Stimulated activated CD8-positive, alpha-beta memory T cell treated with anti-CD3 and anti-CD28 coated beads, Interleukin-12 subunit alpha, Interleukin-12 subunit beta, amount 100 ng/mL, for 24 hours (primary cell): ENCODE data around the gene PIWIL4.

Source experiments
- DNase-seq: peaks from one replicate; pipeline ENCODE4 v3.0.0-alpha.2; 2020; ENCODE audit errors: extremely low read depth

The PIWIL4 gene

GRCh38 chr11:94567181-94567670 lies at the start of gene PIWIL4:
Gene PIWIL4 (plus strand): TSS chr11:94567368. CDS start chr11:94567519, 151 bp downstream.
- DNase-seq = no peak

- DNase-seq = no peak
Observed at GRCh38 chr11:94518300-94518699, 48.9 kb upstream of the PIWIL4 start.

- no peak for DNase-seq
Observed at GRCh38 chr11:94519478-94520084, 47.6 kb upstream of the PIWIL4 start.

GRCh38 chr11:94521684-94522083 lies 45.5 kb upstream of the PIWIL4 start:
- DNase-seq = no peak

DNA sequence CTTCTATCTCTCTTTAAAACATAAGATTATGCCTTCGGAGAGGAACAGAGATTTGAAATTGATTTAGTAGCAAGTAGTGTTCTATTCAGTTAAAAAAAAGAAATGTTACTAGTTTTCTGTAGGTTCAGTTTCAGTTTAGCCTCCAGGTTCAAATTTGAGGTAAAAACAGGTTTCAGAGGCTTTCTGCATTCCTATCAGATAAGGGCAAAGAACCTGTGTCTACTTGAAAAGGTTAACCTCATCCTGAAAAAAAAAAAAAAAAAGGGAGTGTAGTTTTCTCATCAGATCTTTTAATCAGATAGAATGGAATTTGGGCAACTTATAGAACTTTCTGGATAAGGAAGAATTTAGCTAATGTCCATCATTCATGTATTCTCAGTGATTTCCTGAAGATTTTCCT lies 42.8 kb upstream of the PIWIL4 start:
- no peak for DNase-seq

GRCh38 chr11:94525546-94526324 lies 41.4 kb upstream of the PIWIL4 start:
- no peak for DNase-seq

GRCh38 chr11:94526645-94527438 lies 40.3 kb upstream of the PIWIL4 start:
- no peak for DNase-seq

DNA sequence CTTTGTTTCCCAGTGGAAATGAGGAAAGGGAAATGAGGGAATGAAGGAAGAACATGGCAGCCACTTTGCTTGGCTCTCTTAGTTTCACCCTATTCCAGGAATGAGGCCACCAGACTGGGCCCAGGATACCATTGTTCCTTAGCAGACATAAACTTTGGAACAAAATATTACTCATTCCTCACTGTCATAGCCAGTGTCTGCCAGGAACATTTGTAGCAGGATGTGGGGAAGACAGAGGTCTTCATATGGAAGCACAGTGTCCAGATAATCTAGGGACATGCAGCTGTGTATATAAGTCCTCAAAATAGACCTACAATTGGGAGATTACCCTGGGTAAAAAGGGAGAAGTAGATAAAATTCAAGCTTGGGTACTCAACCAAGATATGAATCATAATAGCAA lies 38.6 kb upstream of the PIWIL4 start:
- DNase-seq = no peak

DNA sequence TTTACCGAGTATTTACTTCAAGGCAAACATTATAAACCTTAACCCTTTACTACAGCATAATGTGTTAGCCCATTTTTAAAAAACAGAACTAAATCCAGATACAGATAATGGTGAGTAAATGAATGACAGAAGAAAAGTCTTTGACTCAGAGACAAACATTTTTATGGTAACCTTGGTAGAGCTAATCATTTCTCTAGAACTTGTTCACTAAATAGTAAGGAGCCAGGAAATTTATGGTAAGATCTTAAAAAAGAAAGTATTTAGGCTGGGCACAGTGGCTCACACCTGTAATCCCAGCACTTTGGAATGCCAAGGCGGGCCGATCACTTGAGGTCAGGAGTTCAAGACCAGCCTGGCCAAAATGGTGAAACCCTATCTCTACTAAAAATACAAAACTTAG lies 35.0 kb upstream of the PIWIL4 start:
- DNase-seq = no peak

DNA sequence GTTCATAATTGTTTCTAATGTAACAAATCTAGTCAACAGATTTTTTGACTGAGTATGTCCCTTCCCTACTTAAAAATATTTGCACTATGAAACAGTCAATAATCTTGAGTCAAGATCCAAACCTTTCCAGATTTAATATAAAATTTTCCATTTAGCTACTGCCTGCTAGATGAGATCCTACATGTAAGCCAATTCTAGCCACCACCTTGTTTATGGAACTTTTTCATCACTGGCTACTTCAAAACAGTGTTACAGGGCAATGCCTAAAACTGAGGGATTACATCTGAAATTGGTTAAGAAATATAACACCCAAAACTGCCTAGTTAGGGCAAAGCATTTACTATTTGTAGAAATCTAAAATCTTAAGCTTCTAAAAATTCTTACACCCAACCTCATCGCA lies 34.0 kb upstream of the PIWIL4 start:
- DNase-seq = no peak

DNA sequence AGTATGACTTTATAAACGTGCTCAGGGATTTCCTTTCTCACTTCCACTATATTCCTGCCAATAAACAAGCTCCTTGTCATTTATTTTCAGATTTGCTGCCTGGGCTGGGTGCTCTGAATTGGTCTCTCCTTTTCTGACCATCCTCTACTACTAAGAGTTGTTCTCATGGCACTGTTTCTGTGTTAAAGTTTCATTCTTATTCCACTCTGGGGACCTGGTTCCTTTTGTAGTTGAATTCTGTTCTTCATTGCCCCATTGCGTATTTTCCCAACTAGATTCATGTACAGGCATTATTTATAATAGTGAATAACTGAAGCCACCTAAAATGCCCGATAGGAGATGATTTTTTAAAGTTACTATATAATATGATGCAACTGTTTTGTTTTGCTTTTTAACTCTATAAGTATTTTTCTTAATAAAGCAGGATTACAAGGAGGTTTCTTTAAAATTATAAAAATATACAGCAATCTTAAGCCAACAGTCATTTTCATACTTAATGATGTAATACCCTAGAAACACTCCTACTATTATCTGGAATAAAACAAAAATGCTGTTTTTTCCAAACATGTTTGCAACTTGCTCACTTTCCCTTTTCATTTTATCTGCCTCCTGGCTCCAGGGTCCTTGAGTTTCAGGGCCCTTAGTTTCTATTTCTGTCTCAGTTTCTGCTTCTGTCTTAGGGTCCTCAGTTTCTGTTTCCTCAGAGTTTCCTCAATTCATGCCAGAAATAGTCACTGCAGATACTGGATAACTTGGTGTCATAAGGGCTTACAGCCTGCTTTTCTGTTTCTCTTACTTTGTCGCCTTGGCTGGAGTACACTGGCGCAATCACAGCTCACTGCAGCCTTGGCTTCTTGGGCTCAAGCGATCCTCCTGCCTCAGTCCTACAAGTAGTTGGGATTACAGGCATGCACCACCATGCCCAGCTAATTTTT lies 33.2 kb upstream of the PIWIL4 start:
- DNase-seq = no peak

GRCh38 chr11:94536386-94536785 lies 30.8 kb upstream of the PIWIL4 start:
- DNase-seq = no peak

DNA sequence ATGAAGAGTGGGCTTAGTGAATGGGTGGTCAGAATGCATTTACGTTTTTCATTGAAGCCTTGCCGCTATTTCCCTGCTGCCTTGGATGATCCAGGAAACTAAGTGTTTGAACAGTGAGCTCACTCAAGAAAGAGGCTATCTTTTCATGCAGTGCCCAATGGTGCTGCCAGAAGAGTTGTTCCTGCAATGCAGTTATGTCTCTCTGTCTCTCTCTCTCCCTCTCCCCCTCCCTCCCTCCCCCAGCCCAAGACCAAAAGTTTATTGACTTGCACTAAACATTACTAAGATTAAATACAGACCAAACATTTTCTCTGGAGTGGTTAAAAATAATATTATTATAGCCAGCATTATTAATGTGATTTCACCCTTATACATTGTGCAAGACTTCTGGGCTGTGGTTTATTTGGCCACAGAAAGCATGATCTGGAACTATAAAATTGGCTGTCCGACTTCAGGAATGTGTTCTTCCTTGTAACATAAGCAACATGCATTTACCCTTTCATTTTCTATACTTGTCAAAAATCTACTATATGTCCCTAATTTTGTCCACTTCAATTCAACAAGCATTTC lies 30.1 kb upstream of the PIWIL4 start:
- DNase-seq = no peak

GRCh38 chr11:94539420-94539819 lies 27.7 kb upstream of the PIWIL4 start:
- no peak for DNase-seq

DNA sequence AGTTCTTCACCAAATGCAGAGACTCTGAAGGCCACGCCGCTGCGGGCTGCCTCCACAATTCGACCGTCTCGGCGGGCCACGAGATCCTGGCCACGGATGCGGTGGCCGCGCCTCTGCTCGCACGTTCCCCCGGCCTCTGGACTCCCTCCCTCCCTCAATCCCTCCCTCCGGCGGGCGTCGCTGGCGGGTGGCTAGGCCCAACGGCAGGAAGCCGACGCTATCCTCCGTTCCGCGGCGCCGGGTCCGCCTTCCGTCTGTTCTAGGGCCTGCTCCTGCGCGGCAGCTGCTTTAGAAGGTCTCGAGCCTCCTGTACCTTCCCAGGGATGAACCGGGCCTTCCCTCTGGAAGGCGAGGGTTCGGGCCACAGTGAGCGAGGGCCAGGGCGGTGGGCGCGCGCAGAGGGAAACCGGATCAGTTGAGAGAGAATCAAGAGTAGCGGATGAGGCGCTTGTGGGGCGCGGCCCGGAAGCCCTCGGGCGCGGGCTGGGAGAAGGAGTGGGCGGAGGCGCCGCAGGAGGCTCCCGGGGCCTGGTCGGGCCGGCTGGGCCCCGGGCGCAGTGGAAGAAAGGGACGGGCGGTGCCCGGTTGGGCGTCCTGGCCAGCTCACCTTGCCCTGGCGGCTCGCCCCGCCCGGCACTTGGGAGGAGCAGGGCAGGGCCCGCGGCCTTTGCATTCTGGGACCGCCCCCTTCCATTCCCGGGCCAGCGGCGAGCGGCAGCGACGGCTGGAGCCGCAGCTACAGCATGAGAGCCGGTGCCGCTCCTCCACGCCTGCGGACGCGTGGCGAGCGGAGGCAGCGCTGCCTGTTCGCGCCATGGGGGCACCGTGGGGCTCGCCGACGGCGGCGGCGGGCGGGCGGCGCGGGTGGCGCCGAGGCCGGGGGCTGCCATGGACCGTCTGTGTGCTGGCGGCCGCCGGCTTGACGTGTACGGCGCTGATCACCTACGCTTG lies 23.2 kb upstream of the PIWIL4 start, which contains the start of gene FUT4:
TSS of gene FUT4 (plus strand) at position 227 of the 951 bp plus-strand sequence. CDS start at position 440, 213 bp downstream.
- peak; percentile 55 for DNase-seq

- DNase-seq = no peak
Observed at GRCh38 chr11:94544646-94545263, 22.4 kb upstream of the PIWIL4 start.

- no peak for DNase-seq
Observed at GRCh38 chr11:94545264-94546161, 21.7 kb upstream of the PIWIL4 start.

DNA sequence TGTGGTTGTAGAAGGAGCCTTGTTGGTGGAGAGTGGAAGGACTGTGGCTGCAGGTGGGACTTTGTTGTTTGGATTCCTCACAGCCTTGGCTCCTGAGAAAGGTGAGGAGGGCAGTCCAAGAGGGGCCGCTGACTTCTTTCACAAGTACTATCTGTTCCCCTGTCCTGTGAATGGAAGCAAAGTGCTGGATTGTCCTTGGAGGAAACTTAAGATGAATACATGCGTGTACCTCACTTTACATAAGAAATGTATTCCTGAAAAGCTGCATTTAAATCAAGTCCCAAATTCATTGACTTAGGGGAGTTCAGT lies 21.1 kb upstream of the PIWIL4 start:
- no peak for DNase-seq
